Smooth muscle cell (in vitro differentiated cells): ENCODE measurements around the gene DDX54. TPM values are rescaled to one million over a fixed set of nuclear protein-coding genes. Genes with fewer than 3 reads are reported as not detected.

ENCODE experiments used
- DNase-seq: peaks from one replicate; lab custom pipeline; 2025; ENCODE audit not compliant: unreplicated experiment; lab: John Stamatoyannopoulos, UW
- H2AFZ ChIP-seq: fragments of 200-600 bp; sonication (generic); 2 replicates; pipeline ENCODE4 v1.6.0; 2016; ENCODE audit warnings: antibody characterized with exemption, low read depth, mild to moderate bottlenecking
- H3F3A ChIP-seq: fragments of 200-600 bp; sonication (generic); 2 replicates; pipeline ENCODE4 v1.6.0; 2017; ENCODE audit warnings: antibody characterized with exemption, low read depth
- H3K27ac ChIP-seq: fragments of 200-600 bp; sonication (generic); 2 replicates; pipeline ENCODE4 v1.5.1; 2016; ENCODE audit warnings: low read depth, mild to moderate bottlenecking
- H3K27me3 ChIP-seq: fragments of 200-600 bp; sonication (generic); 2 replicates; pipeline ENCODE4 v1.6.1; 2016; ENCODE audit warnings: low read depth, mild to moderate bottlenecking
- H3K36me3 ChIP-seq: fragments of 200-600 bp; sonication (generic); 2 replicates; pipeline ENCODE4 v1.5.1; 2016; ENCODE audit warnings: low read depth
- H3K4me1 ChIP-seq: fragments of 200-600 bp; sonication (generic); 2 replicates; pipeline ENCODE4 v1.5.1; 2016; ENCODE audit warnings: low read depth
- H3K4me2 ChIP-seq: fragments of 200-600 bp; sonication (generic); 2 replicates; pipeline ENCODE4 v1.6.0; 2016; ENCODE audit warnings: mild to moderate bottlenecking
- H3K4me3 ChIP-seq: fragments of 200-600 bp; sonication (generic); 2 replicates; pipeline ENCODE4 v1.5.1; 2016; ENCODE audit warnings: mild to moderate bottlenecking
- H3K79me2 ChIP-seq: fragments of 200-600 bp; sonication (generic); 2 replicates; pipeline ENCODE4 v1.6.0; 2016; ENCODE audit warnings: low read depth, mild to moderate bottlenecking
- H3K9ac ChIP-seq: fragments of 200-600 bp; sonication (generic); 2 replicates; pipeline ENCODE4 v1.6.0; 2016; ENCODE audit warnings: low read depth
- H3K9me3 ChIP-seq: fragments of 200-600 bp; sonication (generic); replicated peaks from 2 replicates; pipeline ENCODE4 v1.5.1; 2016; ENCODE audit warnings: low read depth
- H4K20me1 ChIP-seq: fragments of 200-600 bp; sonication (generic); 2 replicates; pipeline ENCODE4 v1.6.0; 2016; ENCODE audit warnings: low read depth
- WGBS: methylation state at CpG from one replicate; pipeline ENCODE4 v1.1.7; 2016; ENCODE audit warnings: low lambda C conversion rate; 5-methylcytosine and 5-hydroxymethylcytosine counted together
- polyA plus RNA-seq: library from polyadenylated mRNA; unstranded; fragments of >200 nt; fragmentation: Nextera tagmentation; extraction: Ambion mirVana; gene quantifications from 2 replicates; pipeline ENCODE4 v1.2.1, GENCODE V29; 2016
- total RNA-seq: library from RNA; depleted of rRNA; stranded (reverse); fragments of >200 nt; gene quantifications from 2 replicates; pipeline ENCODE4 v1.2.3, GENCODE V29; 2014
- TF ChIP-seq, protein P1 (sequence below): fragments of 200-600 bp; sonication (generic); IDR thresholded peaks from 2 replicates; pipeline ENCODE4 v1.5.1; 2017; ENCODE audit warnings: borderline replicate concordance, mild to moderate bottlenecking, antibody characterized with exemption; ENCODE audit not compliant: insufficient read depth, poor library complexity, severe bottlenecking

The DDX54 gene
- total and polyA plus RNA-seq, 2 experiments from 2014 or later = 19.3 to 28.3 TPM

DNA sequence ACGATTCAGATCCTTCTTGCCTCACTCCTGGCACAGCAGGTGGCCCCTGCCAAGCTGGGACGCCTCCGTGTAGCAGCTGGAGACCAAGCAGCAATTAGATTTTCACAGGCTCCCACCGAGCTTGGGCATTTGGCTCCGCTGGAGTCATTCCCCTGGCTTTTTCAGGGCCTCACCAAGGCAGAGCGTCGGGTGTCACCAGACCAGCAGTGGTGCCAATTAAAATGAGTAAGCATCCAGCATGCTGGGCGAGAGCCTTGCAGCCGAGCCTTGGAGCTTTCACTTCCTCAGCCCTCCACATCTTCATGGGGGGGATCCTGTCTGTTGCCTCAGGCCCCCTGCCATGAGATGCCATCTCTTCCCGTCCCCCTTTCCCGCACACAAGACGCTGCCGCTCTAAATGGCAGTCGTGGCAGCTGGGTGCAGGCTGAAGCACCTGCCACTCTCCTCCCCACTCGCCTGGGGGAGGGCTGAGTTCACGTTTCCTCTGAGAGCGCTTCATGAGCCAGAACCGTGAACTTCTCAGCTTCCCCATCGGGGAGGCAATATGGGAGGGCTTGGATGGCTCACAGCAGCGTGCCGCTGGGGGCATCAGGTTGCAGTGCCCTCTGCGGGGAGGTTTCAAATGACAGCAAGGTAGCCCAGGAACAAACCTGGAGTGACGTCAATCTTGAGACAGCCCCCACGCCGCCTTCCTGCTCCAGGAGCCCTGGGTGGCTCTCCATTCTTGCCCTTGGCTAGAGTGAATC lies 47.7 kb upstream of the DDX54 start:
- 80% methylated on average over 25 of the region's 25 CpGs for WGBS
- no peak overlapping the region for H2AFZ ChIP-seq

DNA sequence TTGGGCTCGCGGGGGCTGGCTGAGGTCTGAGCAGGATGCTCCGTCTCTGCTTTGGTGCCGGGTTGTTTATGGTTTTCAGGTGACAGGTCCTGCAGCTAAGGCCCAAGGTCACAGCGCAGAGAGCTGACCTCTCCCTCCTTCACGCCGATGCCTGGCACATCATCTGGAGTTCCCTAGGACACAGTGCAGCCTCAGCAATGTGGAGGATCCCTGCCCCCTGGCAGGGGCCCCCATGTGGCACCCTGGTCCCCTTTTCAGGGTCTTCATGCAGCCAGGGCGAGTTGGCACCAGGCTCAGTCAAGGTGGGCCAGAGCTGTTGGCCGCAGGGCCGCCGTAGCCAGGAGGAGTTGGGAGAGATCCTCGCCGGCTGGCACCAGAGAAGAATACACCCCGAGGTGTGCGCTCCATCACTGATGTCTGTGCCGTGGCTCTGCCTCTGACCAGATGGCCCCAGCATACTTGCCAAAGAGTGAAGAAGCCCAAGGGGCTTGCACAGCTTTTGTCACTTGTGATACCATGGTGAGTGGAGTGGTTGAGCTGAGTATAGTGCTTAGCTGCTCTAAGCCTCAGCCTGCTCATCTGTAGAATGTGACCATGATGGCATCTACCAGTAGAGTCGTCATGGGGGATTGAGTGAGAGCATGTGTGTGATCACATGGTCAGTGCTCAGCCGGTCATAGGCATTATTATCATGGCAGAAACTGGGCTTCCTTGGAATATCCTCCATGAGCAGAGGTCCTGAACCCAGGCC lies 47.0 kb upstream of the DDX54 start:
- H3K27me3 ChIP-seq = no peaks in the 10 kb centered on the region
- H3K36me3 ChIP-seq = no peaks in the 10 kb centered on the region
- H2AFZ ChIP-seq = no peak overlapping the region
- H3K79me2 ChIP-seq = no peaks in the 10 kb centered on the region
- peaks cover 12% of the 10 kb centered on the region for H3K4me1 ChIP-seq
- peaks cover 12% of the 10 kb centered on the region for H3F3A ChIP-seq
- TF ChIP-seq, protein P1, sequence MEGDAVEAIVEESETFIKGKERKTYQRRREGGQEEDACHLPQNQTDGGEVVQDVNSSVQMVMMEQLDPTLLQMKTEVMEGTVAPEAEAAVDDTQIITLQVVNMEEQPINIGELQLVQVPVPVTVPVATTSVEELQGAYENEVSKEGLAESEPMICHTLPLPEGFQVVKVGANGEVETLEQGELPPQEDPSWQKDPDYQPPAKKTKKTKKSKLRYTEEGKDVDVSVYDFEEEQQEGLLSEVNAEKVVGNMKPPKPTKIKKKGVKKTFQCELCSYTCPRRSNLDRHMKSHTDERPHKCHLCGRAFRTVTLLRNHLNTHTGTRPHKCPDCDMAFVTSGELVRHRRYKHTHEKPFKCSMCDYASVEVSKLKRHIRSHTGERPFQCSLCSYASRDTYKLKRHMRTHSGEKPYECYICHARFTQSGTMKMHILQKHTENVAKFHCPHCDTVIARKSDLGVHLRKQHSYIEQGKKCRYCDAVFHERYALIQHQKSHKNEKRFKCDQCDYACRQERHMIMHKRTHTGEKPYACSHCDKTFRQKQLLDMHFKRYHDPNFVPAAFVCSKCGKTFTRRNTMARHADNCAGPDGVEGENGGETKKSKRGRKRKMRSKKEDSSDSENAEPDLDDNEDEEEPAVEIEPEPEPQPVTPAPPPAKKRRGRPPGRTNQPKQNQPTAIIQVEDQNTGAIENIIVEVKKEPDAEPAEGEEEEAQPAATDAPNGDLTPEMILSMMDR = no peak
- H3K4me3 ChIP-seq = no peak overlapping the region
- H4K20me1 ChIP-seq = no peaks in the 10 kb centered on the region
- H3K27ac ChIP-seq = peak overlapping the region; percentile 72
- no peak overlapping the region for H3K9ac ChIP-seq
- 87% methylated on average over 18 of the region's 18 CpGs for WGBS
- no peak for DNase-seq
- H3K9me3 ChIP-seq = no peaks in the 10 kb centered on the region
- H3K4me2 ChIP-seq = no peak overlapping the region

More for the DNA sequence above, 47.7 kb upstream of the DDX54 start:
- TF ChIP-seq, protein P1 = no peak
- H3K9ac ChIP-seq = no peak overlapping the region
- H3K36me3 ChIP-seq = no peaks in the 10 kb centered on the region
- H4K20me1 ChIP-seq = no peaks in the 10 kb centered on the region
- H3K27me3 ChIP-seq = no peaks in the 10 kb centered on the region
- peaks cover 13% of the 10 kb centered on the region for H3F3A ChIP-seq
- no peak for DNase-seq
- peaks cover 12% of the 10 kb centered on the region for H3K4me1 ChIP-seq
- no peak overlapping the region for H3K27ac ChIP-seq
- no peak overlapping the region for H3K4me3 ChIP-seq
- H3K4me2 ChIP-seq = no peak overlapping the region
- H3K9me3 ChIP-seq = no peaks in the 10 kb centered on the region
- no peaks in the 10 kb centered on the region for H3K79me2 ChIP-seq

DNA sequence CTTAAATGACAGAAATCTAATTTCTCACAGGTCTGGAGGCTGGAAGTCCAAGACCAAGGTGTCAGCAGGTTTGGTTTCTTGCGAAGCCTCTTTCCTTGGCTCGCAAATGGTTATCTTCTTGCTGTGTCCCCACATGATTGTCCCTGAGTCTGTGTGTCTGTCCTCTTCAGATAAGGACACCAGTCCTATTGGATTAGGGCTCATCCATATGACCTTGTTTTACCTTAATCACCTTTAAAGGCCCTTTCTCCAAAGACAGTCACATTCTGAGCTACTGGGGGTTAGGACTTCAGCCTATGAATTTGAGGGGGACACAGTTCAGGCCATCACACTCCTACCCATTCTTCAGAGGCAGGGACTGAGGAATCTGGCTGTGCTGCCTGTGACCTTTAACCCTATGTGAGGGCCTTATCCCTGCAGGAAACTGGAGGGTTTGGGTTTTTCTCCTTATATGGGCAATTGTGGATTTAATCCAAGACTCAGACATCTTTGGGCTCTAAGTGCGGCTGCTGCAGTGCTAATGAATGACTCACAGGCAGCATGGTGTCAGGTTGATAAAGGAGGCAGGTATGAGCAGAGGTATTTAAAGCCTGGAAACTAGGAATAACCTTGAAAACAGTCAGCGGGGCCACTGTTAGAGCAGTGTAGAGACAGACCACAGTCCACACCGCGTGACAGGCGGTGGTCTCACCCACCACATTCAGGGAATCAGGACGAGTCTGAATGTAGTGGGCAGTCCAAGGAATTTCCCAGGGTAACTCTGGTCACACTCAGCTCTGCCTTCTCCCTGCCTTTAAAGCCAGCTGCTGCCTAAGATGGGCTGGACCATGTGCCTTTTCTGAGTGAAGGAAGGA lies 46.2 kb upstream of the DDX54 start:
- Histone ChIP-seq H3K27me3 (no peaks in the 10 kb centered on the region), H4K20me1 (no peaks in the 10 kb centered on the region), H3K4me1 (peaks cover 12% of the 10 kb centered on the region), H3K9ac (no peak overlapping the region), H3K4me2 (no peak overlapping the region), H3K36me3 (no peaks in the 10 kb centered on the region), H3K79me2 (no peaks in the 10 kb centered on the region), H3K9me3 (no peaks in the 10 kb centered on the region), H3K27ac (peak overlapping the region; percentile 72), H3F3A (peaks cover 12% of the 10 kb centered on the region), H3K4me3 (no peak overlapping the region), H2AFZ (no peak overlapping the region)
- no peak for DNase-seq
- TF ChIP-seq, protein P1 = no peak
- 53% methylated on average over 8 of the region's 8 CpGs for WGBS
